DND-41 (cell line): Measurements from ENCODE around the gene SIT1.
A peak's percentile ranks its signal among the peaks of the same experiment; 100 is the strongest.

Source experiments
- ATAC-seq: fragments of 200-7000 bp; cut with Tn5 transposase; 3 replicates; pipeline ENCODE4 v1.9.1; 2021; ENCODE audit warnings: low read depth; ENCODE audit not compliant: insufficient read depth
- DNase-seq: peaks from one replicate; pipeline ENCODE4 v3.0.0-alpha.2; 2020
- H2AFZ ChIP-seq: 2 replicates; pipeline ENCODE4 v1.6.0; 2012; ENCODE audit warnings: low read depth, low read length
- H3K27ac ChIP-seq: 2 replicates; pipeline ENCODE4 v1.5.1; 2012; ENCODE audit warnings: low read length, inconsistent platforms
- H3K27me3 ChIP-seq: fragments of 200-600 bp; sonication (generic); 2 replicates; pipeline ENCODE4 v1.6.0; 2012; ENCODE audit warnings: low read length, mild to moderate bottlenecking, inconsistent platforms; ENCODE audit not compliant: insufficient read depth, poor library complexity
- H3K36me3 ChIP-seq: 2 replicates; pipeline ENCODE4 v1.5.1; 2012; ENCODE audit warnings: low read length, inconsistent platforms; ENCODE audit not compliant: insufficient read depth
- H3K4me1 ChIP-seq: 2 replicates; pipeline ENCODE4 v1.5.1; 2012; ENCODE audit warnings: mild to moderate bottlenecking, low read length; ENCODE audit not compliant: insufficient read depth
- H3K4me2 ChIP-seq: 2 replicates; pipeline ENCODE4 v1.6.0; 2012; ENCODE audit warnings: mild to moderate bottlenecking, moderate library complexity, low read length, inconsistent platforms; ENCODE audit not compliant: insufficient read depth
- H3K4me3 ChIP-seq, 2 experiments: fragments of 200-600 bp in 1 of 2; shearing (Covaris generic) in 1 of 2; 2 replicates each; pipeline ENCODE4 v1.5.1; 2012 to 2016; ENCODE audit warnings: inconsistent platforms in 2 of 2, low read length in 2 of 2, mild to moderate bottlenecking in 2 of 2, low read depth in 1 of 2, moderate library complexity in 1 of 2
- H3K79me2 ChIP-seq: 2 replicates; pipeline ENCODE4 v1.6.0; 2012; ENCODE audit warnings: low read length, inconsistent platforms; ENCODE audit not compliant: insufficient read depth
- H3K9ac ChIP-seq: 2 replicates; pipeline ENCODE4 v1.6.0; 2012; ENCODE audit warnings: low read depth, mild to moderate bottlenecking, inconsistent platforms, low read length, moderate library complexity
- H3K9me3 ChIP-seq: 2 replicates; pipeline ENCODE4 v1.5.1; 2012; ENCODE audit warnings: low read length, moderate library complexity, mild to moderate bottlenecking, inconsistent platforms; ENCODE audit not compliant: insufficient read depth, severe bottlenecking
- H4K20me1 ChIP-seq: 2 replicates; pipeline ENCODE4 v1.6.0; 2012; ENCODE audit warnings: low read length; ENCODE audit not compliant: insufficient read depth
- CTCF ChIP-seq: IDR thresholded peaks from 2 replicates; pipeline ENCODE4 v1.5.1; 2012; ENCODE audit warnings: borderline replicate concordance, low read length, moderate library complexity, mild to moderate bottlenecking; ENCODE audit not compliant: poor library complexity, severe bottlenecking; ENCODE audit errors: extremely low read depth
- EZH2 ChIP-seq: IDR thresholded peaks from 3 replicates; pipeline ENCODE4 v1.6.1; 2012; ENCODE audit warnings: borderline replicate concordance, low read depth, mild to moderate bottlenecking, moderate library complexity, low read length, inconsistent platforms; ENCODE audit not compliant: severe bottlenecking

SIT1 gene

GRCh38 chr9:35629597-35629996, 21.1 kb downstream of the SIT1 start:
- TF ChIP-seq CTCF = no peak
- TF ChIP-seq EZH2 = no peak

GRCh38 chr9:35628389-35628991, 22.2 kb downstream of the SIT1 start:
- DNase-seq (no peak), ATAC-seq (peak; percentile 19; the same call in 1 of the 3 replicates)
- Histone ChIP-seq H2AFZ (no peak overlapping the region), H3K9me3 (no peaks in the 10 kb centered on the region), H3K79me2 (no peaks in the 10 kb centered on the region), H3K9ac (no peak overlapping the region), H3K4me3 (no peak overlapping the region), H3K27ac (no peak overlapping the region), H3K36me3 (no peaks in the 10 kb centered on the region), H3K27me3 (no peaks in the 10 kb centered on the region), H4K20me1 (no peaks in the 10 kb centered on the region), H3K4me1 (peaks cover 6% of the 10 kb centered on the region; the same call in 1 of the 2 replicates), H3K4me2 (no peak overlapping the region)
- TF ChIP-seq CTCF (no peak), EZH2 (no peak)

More at GRCh38 chr9:35629597-35629996, 21.1 kb downstream of the SIT1 start:
- Histone ChIP-seq H3K79me2 (no peaks in the 10 kb centered on the region), H3K4me2 (no peak overlapping the region), H4K20me1 (no peaks in the 10 kb centered on the region), H3K4me3 (no peak overlapping the region), H3K36me3 (no peaks in the 10 kb centered on the region), H3K9ac (no peak overlapping the region), H2AFZ (no peak overlapping the region), H3K4me1 (peaks cover 6% of the 10 kb centered on the region; the same call in 1 of the 2 replicates), H3K27ac (no peak overlapping the region), H3K27me3 (no peaks in the 10 kb centered on the region), H3K9me3 (no peaks in the 10 kb centered on the region)
- ATAC-seq (peak; percentile 40; the same call in 1 of the 3 replicates), DNase-seq (no peak)

GRCh38 chr9:35627575-35627974, 23.2 kb downstream of the SIT1 start:
- no peaks in the 10 kb centered on the region for H3K27me3 ChIP-seq
- no peak overlapping the region for H2AFZ ChIP-seq
- TF ChIP-seq CTCF (no peak), EZH2 (no peak)
- no peak overlapping the region for H3K9ac ChIP-seq
- H3K4me2 ChIP-seq = no peak overlapping the region
- no peaks in the 10 kb centered on the region for H3K9me3 ChIP-seq
- ATAC-seq (no peak), DNase-seq (no peak)
- H3K79me2 ChIP-seq = no peaks in the 10 kb centered on the region
- H3K27ac ChIP-seq = no peak overlapping the region
- no peak overlapping the region for H3K4me3 ChIP-seq
- H4K20me1 ChIP-seq = no peaks in the 10 kb centered on the region
- H3K4me1 ChIP-seq = peaks cover 6% of the 10 kb centered on the region; the same call in 1 of the 2 replicates
- no peaks in the 10 kb centered on the region for H3K36me3 ChIP-seq

GRCh38 chr9:35619800-35620158, 31.0 kb downstream of the SIT1 start:
- TF ChIP-seq EZH2 = no peak
- TF ChIP-seq CTCF = no peak
- Histone ChIP-seq H3K27ac (peak overlapping the region; percentile 99), H3K79me2 (peaks cover 19% of the 10 kb centered on the region), H3K36me3 (no peaks in the 10 kb centered on the region; the same call in 1 of the 2 replicates), H4K20me1 (no peaks in the 10 kb centered on the region), H3K4me2 (peak overlapping the region; percentile 71), H3K4me3 (peak overlapping the region in 1 of 2 experiments; percentile 17; a peak in 1 of 4 replicates), H3K4me1 (peaks cover 77% of the 10 kb centered on the region), H2AFZ (no peak overlapping the region), H3K9ac (peak overlapping the region; percentile 70), H3K9me3 (no peaks in the 10 kb centered on the region), H3K27me3 (no peaks in the 10 kb centered on the region)
- ATAC-seq (peak; percentile 75), DNase-seq (peak; percentile 89)
